ENCODE measurements around the gene NADSYN1.
"Not testable (repeated sequence)": the region's sequence is repeated elsewhere in the genome, so short reads cannot be mapped to it uniquely, and the experiment has no call there.

Gene NADSYN1

DNA sequence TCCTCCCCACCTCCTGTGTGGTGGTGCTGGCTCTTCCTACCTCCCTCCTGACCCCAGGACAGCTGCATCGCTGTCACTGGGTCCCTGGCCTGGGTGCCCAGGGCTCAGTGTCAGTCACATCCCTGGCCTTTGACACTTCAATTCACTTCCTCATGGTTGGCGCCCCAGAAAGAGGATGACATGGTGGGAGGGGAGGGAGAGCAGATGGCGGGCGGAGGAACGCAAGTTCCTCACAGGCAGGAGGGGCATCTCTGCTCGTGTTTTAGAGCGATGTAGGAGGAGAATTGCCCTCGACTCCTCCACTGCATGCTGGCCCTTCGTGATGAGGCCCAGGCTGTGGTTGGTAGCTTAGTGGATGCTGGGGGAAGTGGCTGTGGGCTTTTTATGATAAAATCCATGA is 38.9 kb downstream of the NADSYN1 start:
- no peak for DNase-seq

DNA sequence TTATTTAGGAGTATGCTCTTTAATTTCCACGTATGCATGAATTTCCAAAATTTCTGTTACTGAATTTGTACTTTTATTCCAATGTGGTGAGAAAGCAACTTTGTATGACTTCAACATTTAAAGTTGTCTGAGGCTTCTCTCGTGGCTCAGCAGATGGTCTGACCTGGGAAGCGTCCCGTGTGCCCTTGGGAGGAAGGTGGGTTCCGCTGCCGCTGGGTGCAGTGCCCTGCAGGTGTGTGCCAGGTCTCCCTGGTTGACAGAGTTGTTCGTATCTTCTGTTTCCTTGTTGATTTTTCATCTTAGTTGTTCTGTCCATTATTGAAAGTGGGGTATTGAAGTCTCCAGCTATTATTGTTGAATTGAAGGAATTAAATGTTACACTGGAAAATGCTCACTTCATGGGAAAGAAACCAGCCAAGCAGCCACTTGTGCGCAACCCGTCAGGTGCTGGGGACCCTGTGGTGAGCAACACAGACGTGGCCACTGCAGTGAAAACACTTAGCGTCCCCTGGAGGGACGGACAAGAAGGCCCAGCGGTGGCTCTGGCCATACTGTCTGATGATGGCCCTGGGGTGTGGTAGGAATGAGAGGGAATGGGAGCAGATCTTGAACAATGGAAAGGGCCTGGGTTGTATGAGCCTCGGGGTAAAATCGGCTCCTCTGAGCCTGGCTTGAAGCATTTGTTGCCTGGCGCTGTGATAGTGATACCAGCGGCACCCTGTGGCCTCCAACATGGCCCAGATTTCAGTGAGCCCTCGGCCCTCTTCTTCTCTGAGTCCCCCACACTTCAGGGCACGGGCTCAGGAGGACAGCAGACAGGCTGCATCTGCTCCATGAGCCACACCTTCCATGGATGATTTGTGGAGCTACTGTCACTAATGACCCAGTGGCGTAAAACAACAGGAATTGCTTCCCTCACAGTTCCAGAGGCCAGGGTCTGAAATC is 42.6 kb downstream of the NADSYN1 start:
- DNase-seq: no peak

DNA sequence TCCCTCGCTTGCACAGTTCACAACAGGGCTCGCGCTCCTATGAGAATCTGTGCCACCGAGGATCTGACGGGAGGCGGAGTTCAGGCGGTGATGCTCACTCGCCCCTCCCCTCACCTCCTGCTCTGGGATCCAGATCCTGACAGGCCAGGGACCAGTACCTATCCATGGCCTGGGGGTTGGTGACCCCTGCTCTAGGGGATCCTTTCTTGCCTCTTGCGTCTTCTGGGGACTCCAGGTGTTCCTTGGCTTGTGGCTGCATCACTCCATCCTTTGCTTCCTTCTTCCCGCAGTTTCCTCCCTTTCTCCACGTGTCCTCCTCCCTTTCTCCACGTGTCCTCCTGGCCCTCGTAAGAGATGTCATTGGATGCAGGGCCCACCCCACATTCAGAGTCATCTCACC is 43.4 kb downstream of the NADSYN1 start:
- DNase-seq: no peak

DNA sequence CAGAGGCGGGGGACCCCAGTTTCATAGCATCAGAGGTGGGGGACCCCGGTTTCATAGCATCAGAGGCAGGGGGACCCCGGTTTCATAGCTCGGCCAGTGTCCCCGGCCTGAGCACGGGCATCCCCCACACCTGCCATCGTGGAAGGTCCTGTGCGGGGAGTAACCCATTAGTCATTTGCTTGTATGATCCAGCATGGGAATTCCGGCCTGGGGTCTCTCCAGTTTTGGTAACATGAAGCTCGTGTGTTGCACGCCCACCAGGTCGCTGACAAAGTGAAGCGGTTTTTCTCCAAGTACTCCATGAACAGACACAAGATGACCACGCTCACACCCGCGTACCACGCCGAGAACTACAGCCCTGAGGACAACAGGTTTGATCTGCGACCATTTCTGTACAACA is 45.1 kb downstream of the NADSYN1 start:
- DNase-seq: no peak

DNA sequence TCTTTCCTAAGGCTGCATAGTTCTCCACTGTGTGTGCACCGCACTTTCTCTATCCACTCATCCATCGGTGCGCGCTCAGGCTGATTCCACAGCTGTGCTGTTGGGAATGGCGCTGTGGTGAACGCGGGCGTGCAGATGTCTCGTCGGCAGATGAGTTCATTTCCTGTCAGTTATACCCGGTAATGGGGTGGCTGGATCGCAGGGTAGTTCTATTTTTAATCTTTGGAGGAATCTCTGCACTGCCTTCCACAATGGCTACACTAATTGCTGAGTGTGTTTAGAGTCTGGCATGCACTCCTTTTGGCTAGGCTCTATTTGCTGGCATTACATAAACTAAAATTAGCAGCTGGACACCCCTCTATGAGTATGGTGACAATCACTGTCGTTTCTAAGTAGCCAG is 46.1 kb downstream of the NADSYN1 start:
- DNase-seq: no peak

DNA sequence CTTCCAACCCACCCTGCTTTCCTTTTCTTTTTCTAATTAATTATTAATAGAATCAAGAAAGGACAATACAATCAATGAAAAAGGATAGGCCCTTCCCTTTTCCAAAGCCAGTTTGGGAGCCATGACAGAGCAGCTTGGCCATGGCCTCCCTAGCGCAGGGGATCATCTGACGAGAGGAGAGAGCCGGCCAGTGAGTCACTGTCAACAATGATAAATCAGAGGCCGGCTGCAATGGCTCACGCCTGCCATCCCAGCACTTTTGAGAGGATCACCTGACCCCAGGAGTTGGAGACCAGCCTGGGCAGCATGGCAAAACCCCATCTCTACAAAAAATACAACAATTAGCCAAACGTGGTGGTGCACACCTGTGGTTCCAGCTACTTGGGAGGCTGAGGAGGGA is 46.5 kb downstream of the NADSYN1 start:
- no peak for DNase-seq

DNA sequence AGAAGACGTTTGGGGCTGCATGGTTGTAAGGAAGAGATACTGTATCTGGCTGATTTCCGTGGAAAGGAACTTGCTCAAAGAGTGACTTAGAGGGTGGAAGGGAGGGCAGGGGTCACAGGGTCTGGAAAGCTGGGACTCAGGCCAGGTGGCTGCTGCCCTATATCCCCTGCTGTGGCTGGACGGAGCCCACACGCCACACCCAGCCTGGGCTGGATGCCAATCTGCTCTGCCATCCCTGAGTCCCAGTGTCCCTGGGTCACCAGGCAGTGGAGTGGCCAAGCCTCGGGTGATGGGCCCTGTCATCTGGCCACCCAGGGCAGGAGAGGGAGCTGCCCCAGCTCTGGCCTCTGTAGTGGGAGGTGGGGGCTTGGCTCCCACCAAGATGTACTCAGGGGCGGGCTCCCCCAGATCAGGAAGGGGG is 47.6 kb downstream of the NADSYN1 start:
- DNase-seq: no peak

DNA sequence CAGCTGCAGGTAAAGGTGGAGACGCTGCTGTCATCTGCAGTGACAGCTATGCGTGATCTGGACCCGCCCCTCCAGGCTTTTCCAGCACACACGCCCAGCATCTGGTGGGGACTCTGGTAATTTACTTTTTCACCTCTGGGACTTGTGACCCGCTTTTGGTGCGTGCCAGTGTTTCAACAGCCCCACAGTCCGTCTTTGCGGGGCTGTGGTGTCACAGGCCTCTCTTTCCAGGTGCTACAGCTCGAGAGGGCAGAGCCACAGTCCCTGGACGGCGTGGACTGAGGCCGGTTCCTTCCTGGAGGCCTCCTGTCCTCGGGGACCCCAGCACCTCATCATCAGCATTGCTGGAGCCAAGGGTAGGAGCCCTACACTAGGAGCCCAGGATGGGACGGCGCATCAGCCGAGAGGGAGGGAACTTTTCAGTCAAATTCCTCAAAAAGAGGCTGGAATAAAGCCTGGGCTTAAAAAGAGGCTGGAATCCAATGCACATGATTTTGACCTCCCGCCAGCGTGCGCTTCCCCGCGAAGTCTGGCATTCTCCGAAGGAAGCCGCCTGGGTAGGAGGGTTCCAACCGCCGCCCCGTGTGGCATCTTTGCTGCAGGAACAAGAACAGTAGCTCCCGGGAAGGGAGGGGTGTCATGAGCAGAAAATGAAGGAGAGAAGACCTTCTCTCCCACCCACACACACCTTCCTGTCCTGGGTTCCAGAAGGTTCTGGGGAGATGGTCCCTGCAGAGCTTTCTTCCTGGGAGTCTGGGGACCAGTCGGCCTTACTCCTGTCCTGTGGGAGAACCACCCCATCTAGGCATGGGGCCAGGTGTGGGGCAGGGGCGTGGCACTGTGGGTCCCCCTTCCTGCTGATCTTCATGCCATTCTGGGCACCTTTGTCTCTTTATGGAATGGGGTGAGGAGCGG is 48.3 kb downstream of the NADSYN1 start:
- no peak for DNase-seq

DNA sequence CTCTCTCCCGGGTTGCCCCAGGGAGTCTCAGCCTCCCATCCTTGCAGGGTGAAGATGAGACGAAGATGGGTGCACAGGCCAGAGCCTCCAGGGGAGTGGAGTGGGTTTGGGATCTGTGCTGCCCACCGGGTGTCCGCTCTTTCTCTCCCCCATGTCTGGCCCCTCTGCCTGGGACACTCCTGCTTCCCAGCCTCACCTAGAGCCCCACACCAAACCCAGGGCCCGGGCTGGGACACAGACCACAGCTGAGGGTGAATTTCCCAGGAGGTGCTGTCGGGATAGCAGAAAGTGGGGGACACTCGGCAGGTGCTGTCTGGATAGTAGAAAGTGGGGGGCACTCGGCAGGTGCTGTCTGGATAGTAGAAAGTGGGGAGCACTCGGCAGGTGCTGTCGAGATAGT is 49.0 kb downstream of the NADSYN1 start:
- no peak for DNase-seq

DNA sequence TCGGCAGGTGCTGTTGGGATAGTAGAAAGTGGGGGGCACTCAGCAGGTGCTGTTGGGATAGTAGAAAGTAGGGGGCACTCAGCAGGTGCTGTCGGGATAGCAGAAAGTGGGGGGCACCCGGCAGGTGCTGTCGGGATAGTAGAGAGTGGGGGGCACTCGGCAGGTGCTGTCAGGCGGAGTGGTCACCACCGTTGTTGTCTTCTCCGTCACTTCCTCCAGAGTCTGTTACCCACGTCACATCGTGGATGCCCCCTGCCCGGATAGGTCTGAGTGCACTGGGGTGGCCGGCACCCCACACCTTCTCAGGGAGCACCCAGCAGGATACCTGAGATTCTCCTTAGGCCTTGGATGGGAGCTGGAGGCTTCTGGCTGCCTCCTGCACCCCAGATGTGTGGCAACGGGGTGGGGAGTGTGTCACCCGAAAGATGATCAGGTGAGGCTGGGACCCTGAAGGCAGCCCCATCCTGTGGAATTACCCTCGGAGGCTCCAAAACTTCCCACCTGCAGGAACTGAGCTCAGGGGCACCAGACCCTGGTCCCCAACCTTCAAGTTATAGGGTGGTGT is 50.0 kb downstream of the NADSYN1 start:
- DNase-seq: no peak

DNA sequence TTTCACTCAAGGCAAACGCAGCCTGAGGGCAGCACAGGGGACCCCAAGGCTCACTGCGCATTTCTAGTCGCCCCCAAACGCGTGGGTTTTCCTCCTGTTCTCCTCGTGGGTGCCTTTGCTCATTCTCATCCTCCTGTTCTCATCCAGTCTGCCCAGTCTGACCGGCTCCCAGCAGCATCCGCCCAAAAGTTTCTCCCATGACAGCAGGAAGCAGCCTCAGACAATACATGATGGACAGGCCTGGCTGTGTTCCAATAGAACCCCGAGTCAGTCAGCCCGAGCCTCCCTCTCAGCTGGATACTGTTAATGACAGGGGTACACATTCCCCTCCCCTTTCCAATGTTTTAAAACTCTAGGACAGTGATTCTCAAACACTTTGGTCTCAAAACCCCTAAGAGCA is 51.5 kb downstream of the NADSYN1 start:
- DNase-seq: no peak

DNA sequence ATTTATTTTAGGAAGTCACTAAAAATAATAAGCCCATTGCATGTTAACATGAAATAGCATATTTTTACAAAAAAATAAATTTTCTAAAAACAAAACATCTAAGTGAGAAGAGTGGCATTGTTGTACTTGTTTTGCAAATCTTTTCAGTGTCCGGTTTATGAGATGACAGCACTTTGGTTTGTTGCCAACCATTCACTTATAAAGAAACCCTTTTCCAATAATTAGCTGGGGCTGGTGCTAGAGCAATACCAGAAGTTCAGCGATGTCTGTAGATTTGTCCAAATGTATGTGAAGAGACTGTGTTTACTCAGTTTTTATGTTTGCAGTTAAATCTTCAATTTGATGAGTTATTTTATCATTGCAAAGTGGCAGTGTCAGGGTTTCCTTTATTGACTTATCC is 52.0 kb downstream of the NADSYN1 start:
- no peak for DNase-seq

DNA sequence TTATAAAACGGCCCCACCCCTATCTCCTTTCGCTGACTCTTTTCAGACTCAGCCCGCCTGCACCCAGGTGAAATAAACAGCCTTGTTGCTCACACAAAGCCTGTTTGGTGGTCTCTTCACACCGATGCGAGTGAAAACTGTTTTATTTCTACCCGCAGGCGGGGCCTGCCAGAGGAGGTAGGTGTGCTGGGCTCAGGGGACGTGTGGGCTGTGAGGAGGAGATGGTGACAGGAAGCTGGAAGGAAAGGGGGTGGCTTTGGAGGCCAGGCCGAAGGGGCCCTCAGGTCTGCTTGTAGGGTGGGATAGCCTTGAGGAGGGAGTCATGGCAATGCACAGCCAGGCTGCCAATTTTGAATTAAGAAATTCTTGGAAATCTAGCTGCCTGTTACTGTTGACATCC is 52.8 kb downstream of the NADSYN1 start:
- DNase-seq: no peak

DNA sequence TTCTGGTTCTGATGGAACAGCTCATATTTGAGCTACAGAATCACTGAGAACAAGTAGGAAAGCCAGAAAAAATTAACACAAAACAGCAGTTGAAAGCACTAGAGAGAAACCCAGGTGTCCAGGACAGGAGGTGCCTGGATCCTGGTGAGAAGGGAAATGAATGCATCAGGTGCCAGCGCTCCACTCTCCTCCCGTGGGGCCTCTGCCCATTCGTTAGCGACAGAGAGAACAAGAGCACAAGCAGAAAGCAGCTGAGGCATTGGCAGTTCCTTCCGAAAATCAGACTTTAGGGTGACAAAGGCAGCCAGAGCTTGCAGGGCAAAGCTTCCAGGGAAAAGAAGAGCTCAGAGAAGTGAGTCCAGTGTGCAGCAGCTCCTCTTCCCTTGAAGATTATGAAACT is 54.1 kb downstream of the NADSYN1 start:
- DNase-seq: no peak

DNA sequence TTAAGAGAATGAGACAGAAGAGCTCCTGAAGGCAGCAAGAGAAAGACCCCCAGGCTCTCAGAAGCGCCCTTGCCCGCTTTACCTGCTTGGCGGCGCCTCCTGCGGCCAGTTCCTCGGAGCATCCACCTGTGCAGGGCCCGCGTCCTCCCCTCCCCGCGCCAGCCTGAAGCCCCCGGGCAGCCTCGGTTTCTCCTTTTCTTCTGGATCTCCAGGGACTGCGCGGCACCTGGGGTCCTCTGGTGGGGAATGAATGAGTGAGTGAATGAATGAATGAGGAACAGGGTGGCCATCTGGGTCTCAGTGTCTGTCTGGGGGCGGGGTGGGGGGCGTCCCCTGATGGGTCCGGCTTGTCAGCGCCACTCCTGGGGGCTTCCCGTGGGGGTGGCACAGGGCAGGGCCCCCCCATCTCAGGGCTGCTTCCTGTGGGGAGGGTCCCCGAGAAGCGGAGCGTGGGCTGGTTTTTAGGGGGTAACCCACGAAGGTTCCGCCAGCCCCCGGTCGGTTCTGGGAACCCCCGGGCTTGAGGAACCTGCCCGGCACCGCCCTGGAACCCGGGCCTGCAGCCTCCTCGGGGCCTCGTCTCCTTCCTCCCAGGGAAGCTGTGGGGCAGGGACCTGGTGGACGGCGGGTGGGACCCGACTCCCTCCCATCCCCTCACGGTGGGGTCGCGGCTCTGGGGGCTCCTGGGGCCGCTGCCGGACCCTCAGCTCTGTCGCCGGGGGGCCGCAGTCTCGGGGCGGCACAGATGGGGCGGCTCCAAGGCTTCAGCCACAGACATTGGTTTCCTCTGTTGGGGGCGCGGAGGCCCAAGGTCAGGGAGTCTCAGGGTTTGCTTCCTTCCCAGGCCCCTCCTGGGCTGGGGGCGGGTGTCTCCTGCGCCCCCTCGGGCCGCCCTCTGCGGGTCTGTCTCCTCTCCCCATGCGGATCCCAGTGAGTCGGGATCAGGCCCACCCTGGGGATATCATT is 65.8 kb downstream of the NADSYN1 start:
- DNase-seq: no peak

DNA sequence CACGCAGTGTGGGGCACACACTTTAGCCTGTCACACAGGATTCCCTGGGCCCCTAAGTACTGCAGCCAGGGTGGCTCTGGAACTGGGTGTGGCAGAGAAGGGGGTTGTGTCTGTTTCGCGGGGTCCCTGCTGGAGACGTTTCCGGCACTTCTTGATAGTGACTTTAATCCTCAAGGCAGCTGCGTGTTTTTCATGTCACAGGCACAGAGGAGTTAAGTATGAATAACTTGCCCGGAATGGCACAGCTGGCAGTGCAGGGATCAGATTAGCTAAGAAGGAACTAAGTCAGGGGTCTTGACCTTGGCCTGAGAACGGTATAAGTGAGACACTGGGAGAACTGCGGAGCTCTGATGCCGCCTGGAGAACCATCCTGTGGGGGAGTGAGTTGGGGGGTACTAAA is 66.5 kb downstream of the NADSYN1 start:
- DNase-seq: no peak

DNA sequence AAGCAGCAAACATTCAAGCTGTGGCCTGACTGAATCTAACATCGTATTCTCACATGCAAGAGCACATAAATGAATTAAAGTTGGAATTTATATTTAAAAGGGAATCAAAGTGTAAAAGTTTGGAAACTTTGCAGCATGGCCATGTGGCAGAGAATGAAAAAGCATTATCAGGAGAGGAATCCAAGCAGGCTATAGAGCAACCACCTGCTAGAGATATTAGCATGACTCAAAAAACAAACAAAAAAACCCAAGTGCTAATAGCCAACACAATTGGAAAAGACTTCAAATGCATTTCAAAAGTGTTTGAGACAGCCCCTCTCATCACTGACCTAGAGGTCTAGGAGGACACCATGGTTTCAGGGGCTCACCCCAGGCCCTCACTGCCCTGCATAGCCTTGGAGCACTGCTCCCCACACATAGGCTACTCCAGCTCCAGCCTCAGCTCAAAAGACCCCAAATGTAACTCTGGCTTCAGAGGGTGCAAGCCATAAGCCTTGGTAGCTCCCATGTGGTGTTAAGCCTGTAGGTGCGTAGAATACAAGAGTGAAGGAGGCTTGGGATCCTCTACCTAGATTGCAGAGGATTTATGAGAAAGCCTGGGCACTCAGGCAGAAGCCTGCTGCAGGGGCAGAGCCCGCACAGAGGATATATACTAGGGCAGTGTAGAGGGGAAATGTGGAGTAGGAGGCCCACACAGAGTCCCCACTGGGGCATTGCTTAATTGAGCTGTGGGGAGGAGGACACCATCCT is 72.4 kb downstream of the NADSYN1 start:
- DNase-seq: no peak

DNA sequence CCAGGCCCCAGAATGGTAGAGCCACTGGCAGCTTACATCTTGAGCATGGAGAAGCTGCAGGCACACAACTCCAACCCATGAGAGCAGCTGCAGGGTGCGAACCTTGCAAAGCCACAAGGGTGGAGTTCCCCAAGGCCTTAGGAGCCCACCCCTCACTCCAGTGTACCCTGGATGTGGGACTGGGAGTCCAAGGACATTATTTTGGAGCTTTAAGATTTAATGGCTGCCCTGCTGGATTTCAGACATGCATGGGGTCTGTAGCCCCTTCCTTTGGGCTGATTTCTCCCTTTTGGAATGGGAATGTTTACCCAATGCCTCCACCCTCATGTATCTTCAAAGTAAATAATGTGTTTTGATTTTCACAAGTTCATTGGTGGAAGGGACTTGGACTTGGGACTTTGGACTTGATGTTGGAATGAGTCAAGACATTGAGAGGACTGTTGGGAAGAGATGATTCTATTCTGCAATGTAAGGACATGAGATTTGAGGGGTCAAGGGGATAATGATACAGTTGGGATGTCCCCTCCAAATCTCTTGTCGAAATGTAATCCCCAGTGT is 73.0 kb downstream of the NADSYN1 start:
- no peak for DNase-seq

DNA sequence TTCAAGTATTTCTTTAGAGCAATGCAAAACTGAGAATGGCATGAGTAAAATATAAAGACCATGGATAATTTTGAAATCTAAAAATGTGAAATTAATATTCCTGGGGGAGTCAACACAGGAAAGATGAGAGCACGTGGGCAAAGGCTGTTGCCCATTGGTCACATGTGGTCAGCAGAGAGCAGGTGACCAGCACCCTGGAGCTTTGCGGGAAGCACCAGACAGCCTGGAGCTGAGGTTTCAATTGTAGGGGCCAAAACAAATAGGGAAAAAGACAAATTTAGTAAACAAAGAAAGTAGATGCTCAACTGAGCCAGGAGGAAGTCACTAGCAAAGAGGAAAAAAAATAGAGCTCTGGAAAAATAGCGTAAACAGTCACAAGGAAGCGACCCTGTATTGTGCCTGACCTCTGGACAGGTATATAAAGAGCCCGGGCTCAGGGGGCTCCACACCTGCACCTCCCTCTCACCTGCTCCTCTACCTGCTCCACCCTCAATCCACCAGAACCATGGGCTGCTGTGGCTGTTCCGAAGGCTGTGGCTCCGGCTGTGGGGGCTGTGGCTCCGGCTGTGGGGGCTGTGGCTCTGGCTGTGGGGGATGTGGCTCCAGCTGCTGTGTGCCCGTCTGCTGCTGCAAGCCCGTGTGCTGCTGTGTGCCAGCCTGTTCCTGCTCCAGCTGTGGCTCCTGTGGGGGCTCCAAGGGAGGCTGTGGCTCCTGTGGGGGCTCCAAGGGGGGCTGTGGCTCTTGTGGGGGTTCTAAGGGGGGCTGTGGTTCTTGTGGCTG is 74.0 kb downstream of the NADSYN1 start, which contains the start of gene KRTAP5-7:
Gene KRTAP5-7 (plus strand): TSS at position 472 of the 780 bp plus-strand sequence. CDS start 34 bp downstream, at position 506.
- DNase-seq: not testable (repeated sequence)

DNA sequence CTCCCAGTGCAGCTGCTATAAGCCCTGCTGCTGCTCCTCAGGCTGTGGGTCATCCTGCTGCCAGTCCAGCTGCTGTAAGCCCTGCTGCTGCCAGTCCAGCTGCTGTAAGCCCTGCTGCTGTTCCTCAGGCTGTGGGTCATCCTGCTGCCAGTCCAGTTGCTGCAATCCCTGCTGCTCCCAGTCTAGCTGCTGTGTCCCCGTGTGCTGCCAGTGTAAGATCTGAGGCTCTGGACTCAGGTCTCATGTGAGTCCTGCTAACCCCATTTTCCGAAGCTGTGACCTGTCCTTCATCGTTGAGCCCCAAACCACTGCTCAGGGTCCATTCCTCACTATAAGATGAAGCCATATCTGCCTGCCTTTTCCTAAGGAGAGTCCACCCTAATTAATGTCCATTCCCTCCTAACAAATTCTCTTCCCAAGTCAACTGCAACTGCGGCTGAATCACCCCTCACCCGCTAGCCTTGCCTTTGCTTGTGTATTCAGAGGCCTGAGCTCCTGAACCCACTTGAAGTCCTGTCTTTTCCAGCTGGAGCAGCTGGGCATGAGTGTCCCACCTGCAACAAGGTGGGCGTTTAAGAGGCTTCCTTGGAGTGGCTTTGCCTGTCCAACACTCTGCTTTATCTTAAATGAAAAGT is 74.7 kb downstream of the NADSYN1 start:
- no peak for DNase-seq
